ENCODE data around the gene RPH3AL. TPM values are rescaled to one million over a fixed set of nuclear protein-coding genes. Genes with fewer than 3 reads are reported as not detected.

The RPH3AL gene
- total RNA-seq, 6 donors from 2014 or later = 33.6 to 93.2 (median 54.3) TPM

- Histone ChIP-seq H3K4me3 (no peak overlapping the region), H3K27ac (no peak overlapping the region), H3K4me1 (peaks cover 0 to 3% (median under 1%) of the 10 kb centered on the region in 4 donors), H3K27me3 (peaks cover 0 to 2% (median 0%) of the 10 kb centered on the region in 4 donors), H3K36me3 (no peaks in the 10 kb centered on the region), H3K9me3 (no peaks in the 10 kb centered on the region)
- WGBS, 2 donors = 71 to 75% methylated on average over 24 to 29 of the region's 31 CpGs
- no peak for TF ChIP-seq POLR2A (IDR thresholded peaks at IDR 0.05)
- DNase-seq = no peak
- ATAC-seq (ENCODE audit: low FRiP score in 2 of 2) = peak; percentile 12 to 28
These were observed 158.5 kb downstream of the RPH3AL start for GRCh38 chr17:193841-194806.

- ATAC-seq (ENCODE audit: low FRiP score in 2 of 2) = no peak
- H3K4me1 ChIP-seq = no peaks in the 10 kb centered on the region
- no peak for TF ChIP-seq CTCF (IDR thresholded peaks at IDR 0.05)
- TF ChIP-seq POLR2A (IDR thresholded peaks at IDR 0.05) = no peak
- no peak for TF ChIP-seq EP300 (IDR thresholded peaks at IDR 0.05)
- TF ChIP-seq POLR2AphosphoS5 (IDR thresholded peaks at IDR 0.05) = no peak
These were observed 159.2 kb downstream of the RPH3AL start for GRCh38 chr17:193426-193810.

GRCh38 chr17:192666-193425 lies 159.8 kb downstream of the RPH3AL start:
- 74 to 88% methylated on average over 9 to 14 of the region's 21 CpGs for WGBS, 2 donors

More at GRCh38 chr17:193426-193810, 159.2 kb downstream of the RPH3AL start:
- H3K27ac ChIP-seq = no peak overlapping the region
- DNase-seq = no peak
- H3K9me3 ChIP-seq = no peaks in the 10 kb centered on the region
- H3K4me3 ChIP-seq = no peak overlapping the region
- no peaks in the 10 kb centered on the region for H3K36me3 ChIP-seq
- H3K27me3 ChIP-seq = peaks cover 0 to 2% (median 0%) of the 10 kb centered on the region in 4 donors
- 94 to 97% methylated on average over 8 of the region's 8 CpGs for WGBS, 2 donors

GRCh38 chr17:189444-189843 lies 163.2 kb downstream of the RPH3AL start:
- no peaks in the 10 kb centered on the region for H3K36me3 ChIP-seq
- H3K27me3 ChIP-seq = peaks cover 0 to 2% (median 0%) of the 10 kb centered on the region in 4 donors
- WGBS, 2 donors = 80 to 81% methylated on average over 7 of the region's 7 CpGs
- no peak overlapping the region for H3K27ac ChIP-seq
- H3K4me3 ChIP-seq = no peak overlapping the region
- ATAC-seq (ENCODE audit: low FRiP score in 2 of 2) (no peak), DNase-seq (no peak)
- peaks cover 0 to 7% (median 0%) of the 10 kb centered on the region in 4 donors for H3K4me1 ChIP-seq
- TF ChIP-seq POLR2A (IDR thresholded peaks at IDR 0.05) = no peak
- no peak for TF ChIP-seq CTCF (IDR thresholded peaks at IDR 0.05)
- no peak for TF ChIP-seq EP300 (IDR thresholded peaks at IDR 0.05)
- TF ChIP-seq POLR2AphosphoS5 (IDR thresholded peaks at IDR 0.05) = no peak
- no peaks in the 10 kb centered on the region for H3K9me3 ChIP-seq

More at GRCh38 chr17:192666-193425, 159.8 kb downstream of the RPH3AL start:
- Histone ChIP-seq H3K27ac (no peak overlapping the region), H3K27me3 (peaks cover 0 to 2% (median 0%) of the 10 kb centered on the region in 4 donors), H3K9me3 (no peaks in the 10 kb centered on the region), H3K4me1 (no peaks in the 10 kb centered on the region), H3K4me3 (no peak overlapping the region), H3K36me3 (no peaks in the 10 kb centered on the region)
- no peak for TF ChIP-seq CTCF (IDR thresholded peaks at IDR 0.05)
- TF ChIP-seq POLR2A (IDR thresholded peaks at IDR 0.05) = no peak
- no peak for TF ChIP-seq EP300 (IDR thresholded peaks at IDR 0.05)
- no peak for TF ChIP-seq POLR2AphosphoS5 (IDR thresholded peaks at IDR 0.05)
- no peak for DNase-seq
- ATAC-seq (ENCODE audit: low FRiP score in 2 of 2) = peak in 1 of 2 donors; percentile 24

- Histone ChIP-seq H3K9me3 (no peaks in the 10 kb centered on the region), H3K4me1 (peaks cover under 1 to 14% (median 6%) of the 10 kb centered on the region in 4 donors), H3K27ac (no peak overlapping the region), H3K27me3 (no peaks in the 10 kb centered on the region), H3K36me3 (no peaks in the 10 kb centered on the region), H3K4me3 (no peak overlapping the region)
- DNase-seq (no peak), ATAC-seq (ENCODE audit: low FRiP score in 2 of 2) (no peak)
- 75 to 86% methylated on average over 2 of the region's 2 CpGs for WGBS, 2 donors
- no peak for TF ChIP-seq CTCF (IDR thresholded peaks at IDR 0.05)
- no peak for TF ChIP-seq POLR2AphosphoS5 (IDR thresholded peaks at IDR 0.05)
- no peak for TF ChIP-seq EP300 (IDR thresholded peaks at IDR 0.05)
- no peak for TF ChIP-seq POLR2A (IDR thresholded peaks at IDR 0.05)
These were observed 165.5 kb downstream of the RPH3AL start for GRCh38 chr17:187130-187529.
